K562 (cell line): Measurements from ENCODE around the gene UNC93B1.

Source experiments
- CCNT2 ChIP-seq: IDR thresholded peaks from 2 replicates; pipeline ENCODE4 v1.6.1; 2011; ENCODE audit warnings: borderline replicate concordance, low read depth, mild to moderate bottlenecking, moderate library complexity, mixed read lengths, low read length; ENCODE audit not compliant: insufficient read length; ENCODE audit errors: extremely low read depth
- CTCF ChIP-seq, 3 experiments: IDR thresholded peaks in 2 of 3; conservative IDR thresholded peaks in 1 of 3; 2 replicates each; pipeline ENCODE4 v1.5.1; 2011 to 2012; ENCODE audit warnings: low read length in 3 of 3, mild to moderate bottlenecking in 3 of 3, control low read depth in 2 of 3, improper control_type of control experiment in 1 of 3, inconsistent platforms in 1 of 3, low read depth in 1 of 3, mixed read lengths in 1 of 3, moderate library complexity in 1 of 3; ENCODE audit not compliant: insufficient read depth in 2 of 3
- HINFP ChIP-seq: fragments of 450-650 bp; conservative IDR thresholded peaks from 2 replicates; pipeline ENCODE4 v1.6.1; 2016; ENCODE audit warnings: missing genetic modification characterization, low read depth, mild to moderate bottlenecking, control low read depth, missing compliant biosample characterization
- SREBF2 ChIP-seq: sonication (generic); formaldehyde crosslinking; IDR thresholded peaks from 2 replicates; pipeline ENCODE4 v1.4.0; 2020; ENCODE audit warnings: mild to moderate bottlenecking, missing genetic modification reagents

GRCh38 chr11:68044898-68045351, 41.0 kb upstream of the UNC93B1 start:
- TF ChIP-seq CTCF (IDR thresholded peaks at IDR 0.05 in 2 of 3, conservative IDR thresholded peaks at IDR 0.05 in 1 of 3; ENCODE audit: insufficient read depth in 2 of 3, low read depth in 1 of 3, low read length in 3 of 3) (no peak), HINFP (no peak), SREBF2 (no peak), CCNT2 (no peak)
